HG03565 (cell line): Measurements from ENCODE around the gene P2RY12.

Source experiments
- ATAC-seq: cut with Tn5 transposase; IDR thresholded peaks from one replicate; pipeline ENCODE4 v1.9.1; 2021; ENCODE audit warnings: mild to moderate bottlenecking, moderate library complexity; ENCODE audit not compliant: unreplicated experiment

Gene P2RY12

GRCh38 chr3:151309566-151309965 is 75.0 kb downstream of the P2RY12 start:
- no peak for ATAC-seq

GRCh38 chr3:151307583-151308488 is 76.7 kb downstream of the P2RY12 start:
- no peak for ATAC-seq

GRCh38 chr3:151307131-151307530 is 77.4 kb downstream of the P2RY12 start:
- ATAC-seq: no peak

- no peak for ATAC-seq
Measured at GRCh38 chr3:151306168-151306810, 78.3 kb downstream of the P2RY12 start.

- no peak for ATAC-seq
Measured at GRCh38 chr3:151305775-151306151, 78.8 kb downstream of the P2RY12 start.

- no peak for ATAC-seq
Measured at GRCh38 chr3:151305060-151305774, 79.3 kb downstream of the P2RY12 start.

- ATAC-seq: no peak
Measured at GRCh38 chr3:151303751-151304150, 80.8 kb downstream of the P2RY12 start.

GRCh38 chr3:151301787-151302186 is 82.8 kb downstream of the P2RY12 start:
- ATAC-seq: no peak

- ATAC-seq: no peak
Measured at GRCh38 chr3:151300539-151300938, 84.0 kb downstream of the P2RY12 start.

- ATAC-seq: no peak
Measured at GRCh38 chr3:151299006-151299405, 85.5 kb downstream of the P2RY12 start.

- no peak for ATAC-seq
Measured at GRCh38 chr3:151297429-151297828, 87.1 kb downstream of the P2RY12 start.

- no peak for ATAC-seq
Measured at GRCh38 chr3:151296226-151296625, 88.3 kb downstream of the P2RY12 start.

GRCh38 chr3:151293127-151293526 is 91.4 kb downstream of the P2RY12 start:
- ATAC-seq: no peak

GRCh38 chr3:151290673-151291072 is 93.9 kb downstream of the P2RY12 start:
- ATAC-seq: no peak

- ATAC-seq: no peak
Measured at GRCh38 chr3:151289445-151289844, 95.1 kb downstream of the P2RY12 start.
